Heart left ventricle (tissue), 13 donors: ENCODE measurements around the gene PACSIN2.

Experiments used
- POLR2A ChIP-seq, 2 donors: fragments of 450-650 bp; IDR thresholded peaks; one replicate each; pipeline ENCODE4 v1.6.1; 2017; ENCODE audit warnings: antibody characterized with exemption in 2 of 2, mild to moderate bottlenecking in 2 of 2, moderate library complexity in 2 of 2
- TF ChIP-seq, protein P1 (sequence below), 12 donors: fragments of 200-600 bp; sonication (generic) in 4 of 12; IDR thresholded peaks; one replicate each; pipeline versions ENCODE4 v1.5.0 to v1.8.0; 2018 to 2022; ENCODE audit warnings: antibody characterized with exemption in 12 of 12, mild to moderate bottlenecking in 5 of 12
- donor health status: ischemic (EF 13 %, LVEDD 7.1; RV severe dilation, severe dysfunction).
- donor health status: DM: no; HTN: yes; CAD: no.
- donor health status: DM: no; HTN: no; CAD: no.
- donor health status: ischemic (EF 25% LVEDD 6.9; RV normal size, moderate dysfunction).
- donor health status: ischemic (EF 25% LVEDD 5.7; RV mildly dilated, moderate dysfunction).
- donor health status: ischemic (EF 35%, LVEDD 5.7; RV mildly dilated, moderate dysfunction).
- donor health status: nonischemic (EF 11% LVEDD 7.7; RV severe dilation, severe dysfunction).
- donor health status: DM: yes; HTN: yes; CAD: no.
- donor health status: PGD.
- donor health status: ischemic (EF 29% LVEDD 5.4; RV normal size, mild dysfunction).
- donor health status: nonischemic (EF 23%, LVEDD 6.1; RV moderate dilation, normal function).

DNA sequence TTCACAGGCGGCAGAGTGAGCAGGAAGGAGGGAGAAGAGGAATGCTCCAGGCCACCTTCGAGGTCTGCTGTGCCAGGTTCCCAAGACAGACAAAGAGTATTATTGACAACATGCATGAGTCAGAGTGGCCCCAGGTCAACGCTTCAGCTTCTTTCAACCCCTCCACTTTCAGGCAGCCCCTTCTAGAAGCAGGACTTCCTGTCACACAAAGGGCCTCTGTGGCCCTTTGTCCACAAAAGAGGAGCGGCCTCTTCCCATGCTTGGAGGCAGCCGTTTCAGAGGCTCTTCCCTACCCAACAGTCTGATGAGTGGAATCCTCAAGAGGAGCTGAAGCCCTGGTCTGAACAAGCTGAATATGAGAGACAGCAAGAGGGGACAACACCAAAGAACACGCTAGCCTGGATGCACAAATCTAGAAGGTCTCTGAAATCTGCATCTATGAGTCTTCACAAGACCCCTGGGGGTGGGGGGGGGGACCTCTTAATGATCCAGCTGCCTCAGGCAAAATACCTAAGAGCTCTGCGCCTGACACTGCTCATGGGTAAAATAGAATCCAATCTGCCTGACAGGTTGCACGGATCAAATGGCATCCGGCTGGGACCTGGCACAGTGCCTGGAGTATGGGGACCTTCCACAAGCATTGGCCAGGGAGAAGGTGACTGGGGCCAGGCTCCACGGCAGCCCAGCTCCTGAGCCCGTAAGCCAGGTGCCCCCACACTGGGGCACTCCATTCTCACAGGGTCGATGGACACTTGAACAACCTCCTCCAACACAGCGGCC lies 67.5 kb downstream of the PACSIN2 start:
- TF ChIP-seq, protein P1, sequence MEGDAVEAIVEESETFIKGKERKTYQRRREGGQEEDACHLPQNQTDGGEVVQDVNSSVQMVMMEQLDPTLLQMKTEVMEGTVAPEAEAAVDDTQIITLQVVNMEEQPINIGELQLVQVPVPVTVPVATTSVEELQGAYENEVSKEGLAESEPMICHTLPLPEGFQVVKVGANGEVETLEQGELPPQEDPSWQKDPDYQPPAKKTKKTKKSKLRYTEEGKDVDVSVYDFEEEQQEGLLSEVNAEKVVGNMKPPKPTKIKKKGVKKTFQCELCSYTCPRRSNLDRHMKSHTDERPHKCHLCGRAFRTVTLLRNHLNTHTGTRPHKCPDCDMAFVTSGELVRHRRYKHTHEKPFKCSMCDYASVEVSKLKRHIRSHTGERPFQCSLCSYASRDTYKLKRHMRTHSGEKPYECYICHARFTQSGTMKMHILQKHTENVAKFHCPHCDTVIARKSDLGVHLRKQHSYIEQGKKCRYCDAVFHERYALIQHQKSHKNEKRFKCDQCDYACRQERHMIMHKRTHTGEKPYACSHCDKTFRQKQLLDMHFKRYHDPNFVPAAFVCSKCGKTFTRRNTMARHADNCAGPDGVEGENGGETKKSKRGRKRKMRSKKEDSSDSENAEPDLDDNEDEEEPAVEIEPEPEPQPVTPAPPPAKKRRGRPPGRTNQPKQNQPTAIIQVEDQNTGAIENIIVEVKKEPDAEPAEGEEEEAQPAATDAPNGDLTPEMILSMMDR (IDR thresholded peaks at IDR 0.05), result no peak
- no peak for TF ChIP-seq POLR2A (IDR thresholded peaks at IDR 0.05)
